ENCODE data around the gene DOC2B.

- TF ChIP-seq CTCF (IDR thresholded peaks at IDR 0.05) (no peak), EZH2 (IDR thresholded peaks at IDR 0.05) (no peak), EZH2phosphoT487 (IDR thresholded peaks at IDR 0.05) (no peak)
Measured at GRCh38 chr17:205148-205669, 23.8 kb upstream of the DOC2B start.

Measured in neural progenitor cell (in vitro differentiated cells).